Airway epithelial cell (primary cell): ENCODE data around the gene RAD51C. TPM values are rescaled to one million over a fixed set of nuclear protein-coding genes. Genes with fewer than 3 reads are reported as not detected.

Experiments used
- total RNA-seq: library from RNA; depleted of rRNA; stranded (reverse); fragments of >200 nt; gene quantifications from 2 replicates; pipeline ENCODE4 v1.2.3, GENCODE V29; 2015

RAD51C gene
- total RNA-seq: 19.8 and 28.2 TPM in 2 replicates

DNA sequence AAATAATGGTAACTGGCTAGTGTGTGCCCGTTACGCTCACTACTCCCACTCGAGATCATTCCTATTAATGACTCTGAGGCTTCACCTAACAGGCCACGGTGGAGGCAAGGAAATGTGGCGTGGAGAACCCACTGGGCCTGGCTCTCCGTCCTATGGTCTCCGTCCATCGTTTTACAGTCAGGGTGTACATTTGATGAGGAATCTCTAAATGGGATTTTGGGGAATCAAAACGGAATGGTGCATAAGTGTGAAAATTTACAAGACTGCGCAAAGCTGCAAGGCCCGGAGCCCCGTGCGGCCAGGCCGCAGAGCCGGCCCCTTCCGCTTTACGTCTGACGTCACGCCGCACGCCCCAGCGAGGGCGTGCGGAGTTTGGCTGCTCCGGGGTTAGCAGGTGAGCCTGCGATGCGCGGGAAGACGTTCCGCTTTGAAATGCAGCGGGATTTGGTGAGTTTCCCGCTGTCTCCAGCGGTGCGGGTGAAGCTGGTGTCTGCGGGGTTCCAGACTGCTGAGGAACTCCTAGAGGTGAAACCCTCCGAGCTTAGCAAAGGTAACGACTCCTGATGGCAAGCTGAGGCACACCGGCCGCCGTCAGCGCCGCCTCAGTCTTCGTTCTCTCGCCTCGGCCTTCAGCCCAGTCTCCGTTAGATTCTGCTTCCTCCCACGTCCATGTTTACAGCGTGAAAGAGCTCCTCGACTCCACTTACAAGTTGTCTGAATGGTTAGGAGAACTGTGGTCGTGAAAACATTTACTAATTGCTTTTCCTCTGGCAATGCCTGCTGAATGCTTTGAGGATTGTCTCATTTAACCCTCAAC, at the start of gene RAD51C:
Gene RAD51C, plus strand, starts transcription at position 364 of the 817 bp plus-strand sequence. Its CDS starts 42 bp downstream, at position 406.

DNA sequence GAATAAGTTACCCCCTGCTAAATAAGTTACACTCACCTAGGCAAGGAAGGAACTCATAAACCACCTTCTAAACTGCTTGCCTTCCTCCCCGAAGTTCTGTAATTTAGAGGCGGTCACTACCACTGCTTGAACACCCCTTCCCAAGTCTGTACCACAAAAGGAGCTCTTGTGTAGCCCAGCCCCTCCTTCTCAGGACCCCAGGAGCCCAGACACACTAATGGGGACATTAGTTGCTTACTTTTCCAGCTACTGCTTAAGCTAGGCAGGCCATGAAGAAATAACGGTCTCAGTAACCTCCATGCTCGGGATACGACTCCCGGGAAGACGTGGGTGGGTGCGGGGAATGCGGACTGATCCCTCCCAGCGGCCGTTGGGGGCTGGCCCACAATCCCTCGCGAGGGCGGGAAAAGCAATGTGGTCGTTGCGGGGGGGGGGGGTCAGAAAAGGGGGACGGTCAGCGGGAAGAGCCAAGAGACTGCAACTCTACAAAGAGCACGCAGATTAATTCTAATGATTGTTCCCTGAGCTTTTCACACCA, 632 bp upstream of the RAD51C start, which contains the start of gene TEX14:
Gene TEX14, minus strand, starts transcription at position 345 of the 538 bp plus-strand sequence. CDS start 40,044 bp downstream, outside the sequence.

DNA sequence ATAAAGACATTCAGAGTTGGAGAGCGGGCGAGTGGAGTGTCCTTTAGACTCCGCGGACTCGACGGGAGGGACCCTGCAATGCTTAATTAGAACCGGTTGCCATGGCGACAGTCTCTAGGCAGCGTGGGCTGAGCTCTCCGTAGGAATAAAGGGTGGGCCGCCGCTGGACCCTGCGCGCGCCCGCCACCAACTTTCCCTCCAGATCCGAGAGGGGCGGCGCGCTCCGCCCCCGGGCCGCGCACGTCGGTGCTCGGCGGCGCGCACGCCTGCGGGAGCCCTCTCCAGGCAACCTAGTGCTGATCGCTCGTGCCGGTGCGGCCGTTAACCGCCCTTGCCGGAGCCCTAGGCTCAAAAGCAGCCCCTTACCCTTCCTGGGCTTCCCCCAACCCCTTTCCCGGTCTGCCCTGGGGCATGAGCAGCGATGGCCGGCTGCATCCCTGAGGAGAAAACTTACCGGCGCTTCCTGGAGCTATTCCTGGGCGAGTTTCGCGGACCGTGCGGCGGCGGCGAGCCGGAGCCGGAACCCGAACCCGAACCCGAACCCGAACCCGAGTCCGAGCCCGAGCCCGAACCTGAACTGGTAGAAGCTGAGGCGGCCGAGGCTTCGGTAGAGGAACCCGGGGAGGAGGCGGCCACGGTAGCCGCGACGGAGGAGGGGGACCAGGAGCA, 63.3 kb downstream of the RAD51C start, which contains the start of gene PPM1E:
Gene PPM1E, plus strand, starts transcription at position 278 of the 669 bp plus-strand sequence.

Other genes starting within 250 kb of the RAD51C start
- gene HSF5, start 204.2 kb upstream of the RAD51C start, total RNA-seq: not detected in 2 replicates
- 30.1 and 32.9 TPM in 2 replicates for gene MTMR4, start 178.0 kb upstream of the RAD51C start, total RNA-seq
- gene TEX14, start 557 bp upstream of the RAD51C start, total RNA-seq: not detected in 2 replicates
- under 0.01 TPM in 1 of 2 replicates, not detected in the other for gene PPM1E, start 63.3 kb downstream of the RAD51C start, total RNA-seq